H1 (cell line): Measurements from ENCODE around the gene VRK2. TPM values are rescaled to one million over a fixed set of nuclear protein-coding genes. Genes with fewer than 3 reads are reported as not detected.
A peak's percentile ranks its signal among the peaks of the same experiment; 100 is the strongest.

Experiments used
- CTCF ChIA-PET: fragments of 300-600 bp; sonication (Branson Sonifier 250); formaldehyde crosslinking; loops from one replicate; lab custom pipeline; 2021; ENCODE audit not compliant: partially characterized antibody; lab: Charles Lee
- POLR2A ChIA-PET: fragments of 300-600 bp; sonication (Branson Sonifier 250); formaldehyde crosslinking; loops from one replicate; lab custom pipeline; 2021; ENCODE audit warnings: inconsistent platforms; ENCODE audit not compliant: partially characterized antibody; lab: Charles Lee
- DNase-seq, 2 experiments: peaks; one replicate each; pipeline versions ENCODE4 v3.0.0 to v3.0.0-alpha.2; 2010 to 2022; ENCODE audit warnings: low spot score in 2 of 2, low read depth in 1 of 2, mixed read lengths in 1 of 2
- FAIRE-seq: peaks from 2 replicates; lab custom pipeline; 2011; peaks lifted over from hg19 to GRCh38; lab: Jason Lieb, UNC
- H2AFZ ChIP-seq: 2 replicates; pipeline ENCODE4 v1.8.1; 2012; ENCODE audit warnings: low read length, inconsistent platforms
- H2AK5ac ChIP-seq: 2 replicates; pipeline ENCODE4 v1.6.1; 2013; ENCODE audit warnings: low read depth, low read length
- H2BK120ac ChIP-seq: replicated peaks from 2 replicates; pipeline ENCODE3; 2013; ENCODE audit warnings: low read depth, low read length, inconsistent platforms
- H2BK12ac ChIP-seq: 2 replicates; pipeline ENCODE4 v1.6.1; 2013; ENCODE audit warnings: low read depth, low read length
- H2BK15ac ChIP-seq: 2 replicates; pipeline ENCODE4 v1.6.1; 2013; ENCODE audit warnings: low read length
- H2BK20ac ChIP-seq: 2 replicates; pipeline ENCODE4 v1.6.1; 2013; ENCODE audit warnings: low read length
- H2BK5ac ChIP-seq: 2 replicates; pipeline ENCODE4 v1.6.1; 2013; ENCODE audit warnings: low read depth, low read length
- H3K14ac ChIP-seq: 2 replicates; pipeline ENCODE4 v1.6.1; 2013; ENCODE audit warnings: inconsistent platforms; ENCODE audit not compliant: insufficient read length
- H3K18ac ChIP-seq: 2 replicates; pipeline ENCODE4 v1.6.1; 2013; ENCODE audit warnings: low read length; ENCODE audit errors: extremely low read depth
- H3K23ac ChIP-seq: 2 replicates; pipeline ENCODE4 v1.6.1; 2013; ENCODE audit warnings: inconsistent platforms; ENCODE audit not compliant: insufficient read length
- H3K23me2 ChIP-seq: 2 replicates; pipeline ENCODE4 v1.6.1; 2013; ENCODE audit warnings: low read depth, low read length
- H3K27ac ChIP-seq: 2 replicates; pipeline ENCODE4 v1.6.1; 2011; ENCODE audit warnings: low read depth, low read length, inconsistent platforms
- H3K27me3 ChIP-seq, 4 experiments: replicated peaks in 1 of 4; 1 replicate in 1 of 4; 2 replicates in 3 of 4; pipeline versions ENCODE4 v1.6.1 to v1.8.1; 2011 to 2013; ENCODE audit warnings: low read length in 3 of 4, mild to moderate bottlenecking in 3 of 4, inconsistent platforms in 2 of 4, mixed read lengths in 2 of 4, moderate library complexity in 1 of 4; ENCODE audit not compliant: control insufficient read depth in 3 of 4, insufficient read depth in 3 of 4; ENCODE audit errors: extremely low read depth in 1 of 4
- H3K36me3 ChIP-seq, 4 experiments: 2 replicates each; pipeline versions ENCODE4 v1.6.1 to v1.8.1; 2011 to 2013; ENCODE audit warnings: mild to moderate bottlenecking in 4 of 4, low read length in 3 of 4, moderate library complexity in 2 of 4, control low read depth in 1 of 4, inconsistent platforms in 1 of 4; ENCODE audit not compliant: insufficient read depth in 4 of 4, control insufficient read depth in 2 of 4
- H3K4ac ChIP-seq: replicated peaks from 2 replicates; pipeline ENCODE3; 2013; ENCODE audit warnings: low read length, low read depth, mixed read lengths, inconsistent platforms; ENCODE audit not compliant: insufficient read length
- H3K4me1 ChIP-seq, 4 experiments: replicated peaks in 1 of 4; 1 replicate in 1 of 4; 2 replicates in 3 of 4; pipeline versions ENCODE4 v1.6.1 to v1.8.1; 2011 to 2013; ENCODE audit warnings: low read length in 3 of 4, inconsistent platforms in 2 of 4, mixed read lengths in 1 of 4; ENCODE audit not compliant: insufficient read depth in 4 of 4, control insufficient read depth in 3 of 4
- H3K4me2 ChIP-seq, 2 experiments: 2 replicates each; pipeline versions ENCODE4 v1.6.1 to v1.8.1; 2011 to 2013; ENCODE audit warnings: low read depth in 2 of 2, low read length in 2 of 2, control low read depth in 1 of 2, inconsistent platforms in 1 of 2, mild to moderate bottlenecking in 1 of 2; ENCODE audit not compliant: insufficient read depth in 1 of 2
- H3K4me3 ChIP-seq, 4 experiments: fragments of 200-600, 300-600 bp in 1 of 4; sonication (generic), shearing (Covaris generic), sonication (Bioruptor Twin) in 1 of 4; 2 replicates each; pipeline versions ENCODE4 v1.5.1 to v1.8.1; 2011 to 2016; ENCODE audit warnings: low read length in 4 of 4, low read depth in 3 of 4, control low read depth in 2 of 4, inconsistent platforms in 2 of 4, mild to moderate bottlenecking in 2 of 4, mixed read lengths in 1 of 4, moderate library complexity in 1 of 4; ENCODE audit not compliant: insufficient read depth in 2 of 4; ENCODE audit errors: extremely low read depth in 1 of 4
- H3K56ac ChIP-seq: replicated peaks from 2 replicates; pipeline ENCODE3; 2013; ENCODE audit warnings: low read depth, mild to moderate bottlenecking, mixed read lengths, low read length, inconsistent platforms; ENCODE audit not compliant: insufficient read length
- H3K79me1 ChIP-seq: 2 replicates; pipeline ENCODE4 v1.6.1; 2013; ENCODE audit warnings: low read depth, low read length, control low read depth
- H3K79me2 ChIP-seq, 2 experiments: 2 replicates each; pipeline versions ENCODE4 v1.6.1 to v1.8.1; 2012 to 2013; ENCODE audit warnings: low read length in 2 of 2, mild to moderate bottlenecking in 2 of 2, inconsistent platforms in 1 of 2; ENCODE audit not compliant: insufficient read depth in 2 of 2, control insufficient read depth in 1 of 2
- H3K9ac ChIP-seq, 4 experiments: replicated peaks in 1 of 4; 1 replicate in 1 of 4; 2 replicates in 3 of 4; pipeline versions ENCODE4 v1.6.1 to v1.8.1; 2011 to 2013; ENCODE audit warnings: low read depth in 3 of 4, low read length in 3 of 4, control low read depth in 2 of 4, mild to moderate bottlenecking in 2 of 4, moderate library complexity in 2 of 4, inconsistent platforms in 1 of 4; ENCODE audit errors: extremely low read depth in 1 of 4
- H3K9me3 ChIP-seq, 2 experiments: 2 replicates each; pipeline versions ENCODE4 v1.6.1 to v1.8.1; 2012 to 2013; ENCODE audit warnings: mild to moderate bottlenecking in 2 of 2, moderate library complexity in 2 of 2, control low read depth in 1 of 2, inconsistent platforms in 1 of 2, low read depth in 1 of 2, low read length in 1 of 2, mixed read lengths in 1 of 2; ENCODE audit not compliant: insufficient read depth in 2 of 2
- H4K20me1 ChIP-seq, 2 experiments: replicated peaks in 1 of 2; 2 replicates each; pipeline versions ENCODE3 to v1.8.1; 2011 to 2013; ENCODE audit warnings: inconsistent platforms in 2 of 2, low read length in 2 of 2, mild to moderate bottlenecking in 1 of 2; ENCODE audit not compliant: insufficient read depth in 2 of 2, control insufficient read depth in 1 of 2
- H4K5ac ChIP-seq: 2 replicates; pipeline ENCODE4 v1.6.1; 2013; ENCODE audit warnings: low read length, low read depth, mixed read lengths, inconsistent platforms; ENCODE audit not compliant: insufficient read length
- H4K8ac ChIP-seq: 2 replicates; pipeline ENCODE4 v1.8.0; 2013; ENCODE audit warnings: mild to moderate bottlenecking, moderate library complexity, low read length, inconsistent platforms; ENCODE audit not compliant: insufficient read depth; ENCODE audit errors: extremely low read depth
- H4K91ac ChIP-seq: replicated peaks from 2 replicates; pipeline ENCODE3; 2013; ENCODE audit warnings: low read length, mixed read lengths, inconsistent platforms; ENCODE audit not compliant: insufficient read length
- BCL11A ChIP-seq, 2 experiments: IDR thresholded peaks; one replicate each; pipeline ENCODE4 v1.6.1; 2011; ENCODE audit warnings: low read depth in 2 of 2, low read length in 2 of 2, mild to moderate bottlenecking in 2 of 2
- BRCA1 ChIP-seq: IDR thresholded peaks from 2 replicates; pipeline ENCODE4 v1.6.1; 2012; ENCODE audit warnings: low read depth, low read length, improper control_type of control experiment
- CHD1 ChIP-seq: IDR thresholded peaks from 2 replicates; pipeline ENCODE4 v1.6.1; 2012; ENCODE audit warnings: low read depth, low read length, improper control_type of control experiment
- JUND ChIP-seq: IDR thresholded peaks from 2 replicates; pipeline ENCODE4 v1.6.1; 2011; ENCODE audit warnings: mild to moderate bottlenecking, improper control_type of control experiment, low read length
- MAX ChIP-seq: IDR thresholded peaks from 2 replicates; pipeline ENCODE4 v1.6.1; 2012; ENCODE audit warnings: inconsistent platforms
- POLR2AphosphoS5 ChIP-seq: IDR thresholded peaks from 2 replicates; pipeline ENCODE4 v1.6.1; 2011; ENCODE audit warnings: low read depth, low read length
- SIN3A ChIP-seq, 2 experiments: IDR thresholded peaks in 1 of 2; conservative IDR thresholded peaks in 1 of 2; 2 replicates each; pipeline ENCODE4 v1.6.1; 2011 to 2012; ENCODE audit warnings: low read length in 2 of 2, improper control_type of control experiment in 1 of 2, low read depth in 1 of 2, mild to moderate bottlenecking in 1 of 2
- SIRT6 ChIP-seq: IDR thresholded peaks from one replicate; pipeline ENCODE4 v1.7.1; 2012; ENCODE audit warnings: low read length, inconsistent platforms
- USF2 ChIP-seq: IDR thresholded peaks from 2 replicates; pipeline ENCODE4 v1.6.1; 2011; ENCODE audit warnings: low read length, improper control_type of control experiment
- ZNF274 ChIP-seq: IDR thresholded peaks from 2 replicates; pipeline ENCODE4 v1.7.0; 2012; ENCODE audit warnings: low read length, borderline replicate concordance; ENCODE audit errors: extremely low read depth
- WGBS, 2 experiments: shearing (Covaris generic) in 1 of 2; methylation state at CpG; one replicate each; pipeline versions ENCODE4 v1.1.6 to v1.1.7; 2013 to 2015; ENCODE audit warnings: low lambda C conversion rate in 2 of 2, mixed read lengths in 2 of 2, inconsistent platforms in 1 of 2, low coverage in 1 of 2, missing lambda C conversion rate in 1 of 2; ENCODE audit not compliant: insufficient replicate concordance in 2 of 2, insufficient coverage in 1 of 2, insufficient read length in 1 of 2; ENCODE audit errors: extremely low coverage in 1 of 2, missing lambda C conversion rate in 1 of 2; 5-methylcytosine and 5-hydroxymethylcytosine counted together
- polyA plus RNA-seq, 7 experiments: library from polyadenylated mRNA; depleted of rRNA in 3 of 7; stranded (reverse) in 5 of 7; unstranded in 2 of 7; fragments of >200 nt in 5 of 7; fragments of 200-250 nt in 2 of 7; gene quantifications; 1 replicate in 5 of 7; 2 replicates in 1 of 7; 4 replicates in 1 of 7; pipeline versions ENCODE4 v1.2.1 to v1.2.3, GENCODE V29; 2011 to 2013; ENCODE audit warnings: missing spikeins in 2 of 7, mixed read lengths in 2 of 7
- total RNA-seq: library from RNA; stranded (reverse); fragmentation: NEBNext Ultra II Directional; extraction: Animal tissue kit (Norgen Biotek cat#: 25700); gene quantifications from 2 replicates; pipeline ENCODE4 v1.2.1, GENCODE V29; 2021

Gene VRK2
- total and polyA plus RNA-seq, 2 of the 8 experiments (the other 6 are each of a cell fraction or from before 2014, with no cell fraction given) = 7.6 to 27.8 TPM

DNA sequence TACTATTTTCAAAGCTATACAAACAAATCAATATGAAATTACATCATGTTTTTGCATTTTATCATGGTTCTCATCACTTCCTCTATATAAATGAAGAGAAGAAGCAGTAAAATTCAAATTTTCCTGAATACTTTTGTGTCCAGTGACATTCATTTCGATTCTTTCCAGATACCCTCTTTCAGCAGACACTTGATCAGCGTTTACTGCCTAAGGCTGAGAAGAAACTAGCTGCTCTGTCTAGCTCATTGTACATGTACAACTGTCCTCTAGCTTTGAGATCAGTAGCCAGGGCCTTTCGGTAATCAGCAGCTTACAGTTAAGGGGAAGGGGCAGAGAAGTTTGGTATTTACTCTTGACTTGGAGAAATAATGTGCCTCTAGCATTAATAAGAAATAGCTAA is 4.8 kb downstream of the VRK2 start:
- peak overlapping the region in 1 of 4 experiments; percentile 37; a peak in 1 of 7 replicates for H3K9ac ChIP-seq
- ChIA-PET POLR2A (no interaction called here), CTCF (no interaction called here)
- no peak for DNase-seq
- H3K79me1 ChIP-seq = no peaks in the 10 kb centered on the region; the same call in 1 of the 2 replicates
- no peak overlapping the region for H3K18ac ChIP-seq
- no peak overlapping the region for H2AK5ac ChIP-seq
- H4K20me1 ChIP-seq = no peaks in the 10 kb centered on the region
- H3K4me2 ChIP-seq = no peak overlapping the region
- peaks cover 0 to 9% (median 8%) of the 10 kb centered on the region in 4 experiments; a peak in 3 of 7 replicates for H3K4me1 ChIP-seq
- no peak overlapping the region for H2BK20ac ChIP-seq
- no peak overlapping the region for H3K4ac ChIP-seq
- H3K9me3 ChIP-seq = no peaks in the 10 kb centered on the region
- H3K4me3 ChIP-seq = no peak overlapping the region
- 0 out of 2 replicates have a peak, but pooled peaks cover 2% of the 10 kb centered on the region for H3K23me2 ChIP-seq
- TF ChIP-seq BCL11A (IDR thresholded peaks at IDR 0.05; ENCODE audit: low read depth in 2 of 2, low read length in 2 of 2) = no peak
- TF ChIP-seq SIRT6 = no peak
- TF ChIP-seq ZNF274 = no peak
- TF ChIP-seq BRCA1 = no peak
- TF ChIP-seq SIN3A (conservative IDR thresholded peaks at IDR 0.05 in 1 of 2, IDR thresholded peaks at IDR 0.05 in 1 of 2; ENCODE audit: low read depth in 1 of 2, low read length in 2 of 2) = no peak
- TF ChIP-seq POLR2AphosphoS5 = no peak
- TF ChIP-seq CHD1 = no peak
- TF ChIP-seq USF2 = no peak
- TF ChIP-seq MAX = no peak
- TF ChIP-seq JUND = no peak
- no peak overlapping the region for H4K5ac ChIP-seq
- WGBS, 2 experiments = 89% methylated on average over 3 of the region's 3 CpGs; no CpG with 5 or more reads in 1 of the 2 experiments
- H2BK5ac ChIP-seq = no peak overlapping the region
- H3K36me3 ChIP-seq = peaks cover 0 to 9% (median 0%) of the 10 kb centered on the region in 4 experiments; a peak in 1 of 8 replicates
- FAIRE-seq = no peak
- no peak overlapping the region for H3K14ac ChIP-seq
- H4K8ac ChIP-seq = no peak overlapping the region
- H2AFZ ChIP-seq = no peak overlapping the region
- H3K27ac ChIP-seq = no peak overlapping the region
- no peak overlapping the region for H3K56ac ChIP-seq
- no peak overlapping the region for H2BK12ac ChIP-seq
- no peak overlapping the region for H3K23ac ChIP-seq
- H2BK120ac ChIP-seq = no peak overlapping the region
- peaks cover 0 to 19% of the 10 kb centered on the region in 2 experiments; a peak in 2 of 4 replicates for H3K79me2 ChIP-seq
- H2BK15ac ChIP-seq = no peak overlapping the region
- H3K27me3 ChIP-seq = no peaks in the 10 kb centered on the region
- H4K91ac ChIP-seq = no peak overlapping the region
